SK-N-SH (cell line): ENCODE data around the gene TOX2. TPM values are rescaled to one million over a fixed set of nuclear protein-coding genes. Genes with fewer than 3 reads are reported as not detected.

Source experiments
- CTCF ChIA-PET: fragments of 300-600, 350-600 bp; formaldehyde crosslinking; extraction: SDS; loops from one replicate; lab custom pipeline; 2021; lab: Yijun Ruan, JAX
- POLR2A ChIA-PET: fragments of 350-600 bp; sonication (Branson Sonifier 250); formaldehyde crosslinking; extraction: SDS; loops from one replicate; lab custom pipeline; 2020; ENCODE audit warnings: antibody characterized with exemption, inconsistent platforms; lab: Yijun Ruan, JAX
- DNase-seq: peaks from one replicate; pipeline ENCODE4 v3.0.0; 2012
- H2AFZ ChIP-seq: fragments of 200-600 bp; sonication (generic); 2 replicates; pipeline ENCODE4 v1.8.1; 2016; ENCODE audit warnings: antibody characterized with exemption, mild to moderate bottlenecking, low read depth
- H3F3A ChIP-seq: fragments of 200-600 bp; sonication (generic); replicated peaks from 2 replicates; pipeline ENCODE3; 2016; ENCODE audit warnings: antibody characterized with exemption, mild to moderate bottlenecking; ENCODE audit not compliant: insufficient read depth
- H3K27ac ChIP-seq, 2 experiments: fragments of 200-500 bp in 1 of 2; fragments of 200-600 bp in 1 of 2; sonication (Bioruptor generic) in 1 of 2; sonication (generic), shearing (Covaris generic) in 1 of 2; 2 replicates each; pipeline versions ENCODE4 v1.5.1 to v1.6.1; 2014 to 2016; ENCODE audit warnings: low read depth in 2 of 2, inconsistent platforms in 1 of 2, low read length in 1 of 2, mild to moderate bottlenecking in 1 of 2, mixed read lengths in 1 of 2
- H3K27me3 ChIP-seq: fragments of 200-600 bp; sonication (generic), shearing (Covaris generic); 2 replicates; pipeline ENCODE4 v1.6.1; 2016; ENCODE audit warnings: mixed run types; ENCODE audit not compliant: insufficient read depth
- H3K36me3 ChIP-seq, 2 experiments: fragments of 200-500 bp in 1 of 2; fragments of 200-600 bp in 1 of 2; sonication (Bioruptor generic) in 1 of 2; sonication (generic) in 1 of 2; replicated peaks in 1 of 2; 2 replicates each; pipeline versions ENCODE3 to v1.5.1; 2014 to 2016; ENCODE audit warnings: low read length in 1 of 2, mild to moderate bottlenecking in 1 of 2; ENCODE audit not compliant: insufficient read depth in 2 of 2, control insufficient read depth in 1 of 2
- H3K4me1 ChIP-seq, 2 experiments: fragments of 200-500 bp in 1 of 2; fragments of 200-600 bp in 1 of 2; sonication (Bioruptor generic) in 1 of 2; sonication (generic), shearing (Covaris generic) in 1 of 2; 2 replicates each; pipeline versions ENCODE4 v1.5.1 to v1.6.1; 2014 to 2016; ENCODE audit warnings: low read depth in 1 of 2, low read length in 1 of 2, mixed run types in 1 of 2; ENCODE audit not compliant: insufficient read depth in 2 of 2, control insufficient read depth in 1 of 2
- H3K4me2 ChIP-seq: fragments of 200-600 bp; sonication (generic), shearing (Covaris generic); 2 replicates; pipeline ENCODE4 v1.6.1; 2017; ENCODE audit warnings: mixed run types
- H3K4me3 ChIP-seq, 2 experiments: fragments of 200-500 bp in 1 of 2; fragments of 200-600 bp in 1 of 2; sonication (Bioruptor generic) in 1 of 2; sonication (generic), shearing (Covaris generic) in 1 of 2; 2 replicates each; pipeline versions ENCODE4 v1.5.1 to v1.8.1; 2014 to 2016; ENCODE audit warnings: low read depth in 2 of 2, inconsistent platforms in 1 of 2, low read length in 1 of 2, mild to moderate bottlenecking in 1 of 2, mixed read lengths in 1 of 2, moderate library complexity in 1 of 2
- H3K79me2 ChIP-seq: fragments of 200-600 bp; sonication (generic); 2 replicates; pipeline ENCODE4 v1.8.1; 2017; ENCODE audit warnings: mild to moderate bottlenecking; ENCODE audit not compliant: insufficient read depth
- H3K9ac ChIP-seq: fragments of 200-600 bp; sonication (generic); 2 replicates; pipeline ENCODE4 v1.6.1; 2017; ENCODE audit warnings: mixed run types
- H3K9me2 ChIP-seq: fragments of 200-600 bp; sonication (generic); 2 replicates; pipeline ENCODE4 v1.6.1; 2017; ENCODE audit warnings: mixed run types
- H3K9me3 ChIP-seq: fragments of 200-600 bp; sonication (generic); 2 replicates; pipeline ENCODE4 v1.6.1; 2017; ENCODE audit warnings: mixed run types, mild to moderate bottlenecking, moderate library complexity
- H4K20me1 ChIP-seq: fragments of 200-600 bp; sonication (generic); 2 replicates; pipeline ENCODE4 v1.6.1; 2017; ENCODE audit warnings: mild to moderate bottlenecking, mixed run types; ENCODE audit not compliant: insufficient read depth
- CHD2 ChIP-seq: fragments of 150-350 bp; IDR thresholded peaks from 2 replicates; pipeline ENCODE4 v1.6.1; 2018; ENCODE audit warnings: low read length; ENCODE audit not compliant: partially characterized antibody
- EP300 ChIP-seq, 2 experiments: IDR thresholded peaks; 2 replicates each; pipeline versions ENCODE4 v1.4.0 to v1.6.1; 2012; ENCODE audit warnings: borderline replicate concordance in 1 of 2, low read depth in 1 of 2, low read length in 1 of 2
- EZH2phosphoT487 ChIP-seq: fragments of 200-600 bp; sonication (generic); IDR thresholded peaks from 2 replicates; pipeline ENCODE4 v1.6.1; 2017; ENCODE audit warnings: low read depth, mixed run types, mild to moderate bottlenecking, antibody characterized with exemption, moderate library complexity, borderline replicate concordance
- FOSL2 ChIP-seq: IDR thresholded peaks from 2 replicates; pipeline ENCODE4 v1.4.0; 2012; ENCODE audit warnings: low read depth, mild to moderate bottlenecking, moderate library complexity, borderline replicate concordance
- FOXM1 ChIP-seq: IDR thresholded peaks from 2 replicates; pipeline ENCODE4 v1.4.0; 2012; ENCODE audit warnings: low read depth, mild to moderate bottlenecking
- JUND ChIP-seq: IDR thresholded peaks from 2 replicates; pipeline ENCODE4 v1.4.0; 2012
- MEF2A ChIP-seq: IDR thresholded peaks from 2 replicates; pipeline ENCODE4 v1.4.0; 2012; ENCODE audit warnings: low read depth, borderline replicate concordance
- MXI1 ChIP-seq: IDR thresholded peaks from 2 replicates; pipeline ENCODE4 v1.6.1; 2012; ENCODE audit warnings: mild to moderate bottlenecking, low read depth, low read length, improper control_type of control experiment
- NFIC ChIP-seq: IDR thresholded peaks from 2 replicates; pipeline ENCODE4 v1.4.0; 2012; ENCODE audit warnings: borderline replicate concordance
- RAD21 ChIP-seq: IDR thresholded peaks from 2 replicates; pipeline ENCODE4 v1.6.1; 2012; ENCODE audit warnings: mild to moderate bottlenecking, low read length
- SIN3A ChIP-seq: IDR thresholded peaks from 2 replicates; pipeline ENCODE4 v1.6.1; 2012; ENCODE audit warnings: low read depth, mild to moderate bottlenecking, low read length, moderate library complexity, borderline replicate concordance
- YY1 ChIP-seq: IDR thresholded peaks from 2 replicates; pipeline ENCODE4 v1.4.0; 2012; ENCODE audit warnings: low read depth, mild to moderate bottlenecking
- WGBS: methylation state at CpG from one replicate; pipeline ENCODE4 v1.1.6; 2017; ENCODE audit warnings: low lambda C conversion rate; 5-methylcytosine and 5-hydroxymethylcytosine counted together
- polyA plus RNA-seq, 3 experiments: library from polyadenylated mRNA; depleted of rRNA; stranded (reverse); fragments of >200 nt; gene quantifications; 2 replicates each; pipeline ENCODE4 v1.2.3, GENCODE V29; 2012
- TF ChIP-seq, protein P1 (sequence below): fragments of 150-350 bp; IDR thresholded peaks from 2 replicates; pipeline ENCODE4 v1.6.1; 2016; ENCODE audit warnings: mild to moderate bottlenecking, low read depth, low read length
- TF ChIP-seq, protein P2 (sequence below): IDR thresholded peaks from 2 replicates; pipeline ENCODE4 v1.4.0; 2012; ENCODE audit warnings: low read depth, borderline replicate concordance
- TF ChIP-seq, protein P3 (sequence below): IDR thresholded peaks from 2 replicates; pipeline ENCODE4 v1.4.0; 2012; ENCODE audit warnings: low read depth, borderline replicate concordance
- TF ChIP-seq, protein P4 (sequence below): IDR thresholded peaks from 2 replicates; pipeline ENCODE4 v1.6.1; 2012; ENCODE audit warnings: mild to moderate bottlenecking, low read depth, low read length, moderate library complexity

The TOX2 gene
- polyA plus RNA-seq, 1 of the 3 experiments (the other 2 are of a cell fraction) = 15.4 TPM

DNA sequence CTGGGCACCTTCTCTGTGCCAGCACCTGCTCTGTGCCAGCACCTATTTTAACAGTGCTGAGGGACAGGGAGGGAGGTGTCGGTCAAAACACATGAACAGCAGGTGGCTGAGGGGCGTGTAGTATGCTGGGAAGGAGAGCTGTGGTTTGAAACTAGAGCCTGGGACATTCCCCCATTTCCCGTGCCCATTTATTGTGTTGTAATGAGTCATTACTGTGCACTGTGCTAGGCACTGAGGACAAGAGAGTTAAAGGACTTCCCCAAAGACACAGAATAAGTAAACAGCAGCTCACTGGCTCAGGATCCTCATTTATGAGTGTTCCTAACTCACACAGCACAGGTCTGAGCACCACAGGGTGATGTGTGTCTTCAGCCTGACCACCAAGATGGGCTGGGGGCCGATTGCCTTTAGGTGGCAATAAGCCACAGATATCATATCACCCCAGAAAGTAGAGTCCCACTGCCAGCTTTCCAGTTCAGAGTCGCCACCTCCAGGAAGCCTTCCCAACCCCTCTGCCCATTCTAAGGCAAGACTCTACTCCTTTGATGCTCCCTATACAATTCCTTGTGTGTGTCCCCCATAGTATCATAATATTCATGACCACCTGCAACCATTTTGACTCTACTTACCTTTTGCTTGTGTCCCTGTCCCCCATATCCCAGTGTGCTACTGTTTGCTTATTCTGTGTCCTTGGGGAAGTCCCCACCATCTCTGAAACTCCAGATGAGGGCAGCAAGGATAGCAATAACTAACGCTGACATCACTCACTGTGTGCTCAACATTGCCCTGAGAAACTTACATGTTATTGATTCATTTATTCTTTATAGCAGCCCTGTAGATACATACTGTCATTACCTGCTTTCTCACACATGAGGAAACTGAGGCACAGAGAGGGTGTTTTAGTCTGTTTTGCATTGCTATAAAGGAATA, 87.3 kb downstream of the TOX2 start:
- Histone ChIP-seq H3K4me3 (no peak overlapping the region), H3K27me3 (no peaks in the 10 kb centered on the region), H2AFZ (no peak overlapping the region), H3K9ac (no peak overlapping the region), H3K36me3 (peaks cover 0 to 3% of the 10 kb centered on the region in 2 experiments), H3K79me2 (no peaks in the 10 kb centered on the region)
- CTCF ChIA-PET = interaction anchor here (1.1 to 1.6 kb wide), 2 partner anchors 47 to 158 kb away, joined by 3 read pairs; no protein-coding TSS in a partner anchor
- no peak for DNase-seq
- WGBS = 83% methylated on average over 5 of the region's 6 CpGs
- TF ChIP-seq FOSL2 (no peak), YY1 (no peak), SIN3A (no peak), FOXM1 (no peak), MEF2A (no peak), CHD2 (no peak), JUND (no peak), RAD21 (no peak), NFIC (no peak), MXI1 (no peak)
- TF ChIP-seq, protein P1, sequence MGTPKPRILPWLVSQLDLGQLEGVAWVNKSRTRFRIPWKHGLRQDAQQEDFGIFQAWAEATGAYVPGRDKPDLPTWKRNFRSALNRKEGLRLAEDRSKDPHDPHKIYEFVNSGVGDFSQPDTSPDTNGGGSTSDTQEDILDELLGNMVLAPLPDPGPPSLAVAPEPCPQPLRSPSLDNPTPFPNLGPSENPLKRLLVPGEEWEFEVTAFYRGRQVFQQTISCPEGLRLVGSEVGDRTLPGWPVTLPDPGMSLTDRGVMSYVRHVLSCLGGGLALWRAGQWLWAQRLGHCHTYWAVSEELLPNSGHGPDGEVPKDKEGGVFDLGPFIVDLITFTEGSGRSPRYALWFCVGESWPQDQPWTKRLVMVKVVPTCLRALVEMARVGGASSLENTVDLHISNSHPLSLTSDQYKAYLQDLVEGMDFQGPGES = no peak
- TF ChIP-seq, protein P2, sequence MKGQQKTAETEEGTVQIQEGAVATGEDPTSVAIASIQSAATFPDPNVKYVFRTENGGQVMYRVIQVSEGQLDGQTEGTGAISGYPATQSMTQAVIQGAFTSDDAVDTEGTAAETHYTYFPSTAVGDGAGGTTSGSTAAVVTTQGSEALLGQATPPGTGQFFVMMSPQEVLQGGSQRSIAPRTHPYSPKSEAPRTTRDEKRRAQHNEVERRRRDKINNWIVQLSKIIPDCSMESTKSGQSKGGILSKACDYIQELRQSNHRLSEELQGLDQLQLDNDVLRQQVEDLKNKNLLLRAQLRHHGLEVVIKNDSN = no peak
- TF ChIP-seq, all 33 proteins: peak for 0
- POLR2A ChIA-PET = no interaction called here
- Histone ChIP-seq H3F3A (no peaks in the 10 kb centered on the region), H3K9me3 (no peaks in the 10 kb centered on the region), H4K20me1 (no peaks in the 10 kb centered on the region), H3K4me1 (no peaks in the 10 kb centered on the region; a peak in 1 of 4 replicates), H3K4me2 (no peak overlapping the region), H3K9me2 (no peaks in the 10 kb centered on the region), H3K27ac (no peak overlapping the region)

DNA sequence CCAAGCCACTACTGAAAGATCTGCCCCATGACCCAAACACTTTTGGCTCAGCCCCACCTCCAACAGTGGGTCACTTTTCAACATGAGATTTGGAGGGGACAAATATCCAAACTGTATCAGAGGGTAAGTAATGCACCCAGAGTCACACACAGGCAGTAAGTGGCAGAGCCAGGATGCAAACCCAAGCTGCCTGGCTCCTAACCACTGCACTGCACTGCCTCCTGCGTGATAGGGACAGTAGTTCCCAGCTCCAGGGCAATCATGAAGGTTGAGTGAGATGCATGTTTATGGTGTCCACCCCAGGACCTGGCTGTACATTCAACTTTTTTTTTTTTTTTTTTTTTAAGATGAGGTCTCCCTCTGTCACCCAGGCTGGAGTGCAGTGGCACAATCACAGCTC, 88.2 kb downstream of the TOX2 start:
- H3K9me2 ChIP-seq = no peaks in the 10 kb centered on the region
- H3K4me1 ChIP-seq = no peaks in the 10 kb centered on the region; a peak in 1 of 4 replicates
- no peak overlapping the region for H3K9ac ChIP-seq
- H3F3A ChIP-seq = no peaks in the 10 kb centered on the region
- no peaks in the 10 kb centered on the region for H3K9me3 ChIP-seq
- CTCF ChIA-PET = interaction anchor here (0.6 to 1.6 kb wide), 2 partner anchors 46 to 105 kb away, joined by 3 read pairs; no protein-coding TSS in a partner anchor
- WGBS = 92% methylated on average over 1 of the region's 1 CpG
- TF ChIP-seq EP300 (IDR thresholded peaks at IDR 0.05; ENCODE audit: borderline replicate concordance in 1 of 2, low read depth in 1 of 2, low read length in 1 of 2) (no peak), EZH2phosphoT487 (no peak)
- TF ChIP-seq, protein P3, sequence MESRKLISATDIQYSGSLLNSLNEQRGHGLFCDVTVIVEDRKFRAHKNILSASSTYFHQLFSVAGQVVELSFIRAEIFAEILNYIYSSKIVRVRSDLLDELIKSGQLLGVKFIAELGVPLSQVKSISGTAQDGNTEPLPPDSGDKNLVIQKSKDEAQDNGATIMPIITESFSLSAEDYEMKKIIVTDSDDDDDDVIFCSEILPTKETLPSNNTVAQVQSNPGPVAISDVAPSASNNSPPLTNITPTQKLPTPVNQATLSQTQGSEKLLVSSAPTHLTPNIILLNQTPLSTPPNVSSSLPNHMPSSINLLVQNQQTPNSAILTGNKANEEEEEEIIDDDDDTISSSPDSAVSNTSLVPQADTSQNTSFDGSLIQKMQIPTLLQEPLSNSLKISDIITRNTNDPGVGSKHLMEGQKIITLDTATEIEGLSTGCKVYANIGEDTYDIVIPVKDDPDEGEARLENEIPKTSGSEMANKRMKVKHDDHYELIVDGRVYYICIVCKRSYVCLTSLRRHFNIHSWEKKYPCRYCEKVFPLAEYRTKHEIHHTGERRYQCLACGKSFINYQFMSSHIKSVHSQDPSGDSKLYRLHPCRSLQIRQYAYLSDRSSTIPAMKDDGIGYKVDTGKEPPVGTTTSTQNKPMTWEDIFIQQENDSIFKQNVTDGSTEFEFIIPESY = no peak
- TF ChIP-seq, protein P4, sequence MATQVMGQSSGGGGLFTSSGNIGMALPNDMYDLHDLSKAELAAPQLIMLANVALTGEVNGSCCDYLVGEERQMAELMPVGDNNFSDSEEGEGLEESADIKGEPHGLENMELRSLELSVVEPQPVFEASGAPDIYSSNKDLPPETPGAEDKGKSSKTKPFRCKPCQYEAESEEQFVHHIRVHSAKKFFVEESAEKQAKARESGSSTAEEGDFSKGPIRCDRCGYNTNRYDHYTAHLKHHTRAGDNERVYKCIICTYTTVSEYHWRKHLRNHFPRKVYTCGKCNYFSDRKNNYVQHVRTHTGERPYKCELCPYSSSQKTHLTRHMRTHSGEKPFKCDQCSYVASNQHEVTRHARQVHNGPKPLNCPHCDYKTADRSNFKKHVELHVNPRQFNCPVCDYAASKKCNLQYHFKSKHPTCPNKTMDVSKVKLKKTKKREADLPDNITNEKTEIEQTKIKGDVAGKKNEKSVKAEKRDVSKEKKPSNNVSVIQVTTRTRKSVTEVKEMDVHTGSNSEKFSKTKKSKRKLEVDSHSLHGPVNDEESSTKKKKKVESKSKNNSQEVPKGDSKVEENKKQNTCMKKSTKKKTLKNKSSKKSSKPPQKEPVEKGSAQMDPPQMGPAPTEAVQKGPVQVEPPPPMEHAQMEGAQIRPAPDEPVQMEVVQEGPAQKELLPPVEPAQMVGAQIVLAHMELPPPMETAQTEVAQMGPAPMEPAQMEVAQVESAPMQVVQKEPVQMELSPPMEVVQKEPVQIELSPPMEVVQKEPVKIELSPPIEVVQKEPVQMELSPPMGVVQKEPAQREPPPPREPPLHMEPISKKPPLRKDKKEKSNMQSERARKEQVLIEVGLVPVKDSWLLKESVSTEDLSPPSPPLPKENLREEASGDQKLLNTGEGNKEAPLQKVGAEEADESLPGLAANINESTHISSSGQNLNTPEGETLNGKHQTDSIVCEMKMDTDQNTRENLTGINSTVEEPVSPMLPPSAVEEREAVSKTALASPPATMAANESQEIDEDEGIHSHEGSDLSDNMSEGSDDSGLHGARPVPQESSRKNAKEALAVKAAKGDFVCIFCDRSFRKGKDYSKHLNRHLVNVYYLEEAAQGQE = no peak
- TF ChIP-seq, all 33 proteins: peak for 0
- H4K20me1 ChIP-seq = no peaks in the 10 kb centered on the region
- H3K79me2 ChIP-seq = no peaks in the 10 kb centered on the region
- no peak overlapping the region for H3K27ac ChIP-seq
- no peaks in the 10 kb centered on the region for H3K27me3 ChIP-seq
- POLR2A ChIA-PET = no interaction called here
- H2AFZ ChIP-seq = no peak overlapping the region
- no peak for DNase-seq
- H3K4me2 ChIP-seq = no peak overlapping the region
- H3K4me3 ChIP-seq = no peak overlapping the region
- peaks cover 0 to 3% of the 10 kb centered on the region in 2 experiments for H3K36me3 ChIP-seq
